GM10847 (cell line): ENCODE data around the gene ABL1.

Source experiments
- POLR2A ChIP-seq: IDR thresholded peaks from 2 replicates; pipeline ENCODE4 v1.6.1; 2011; ENCODE audit not compliant: insufficient read length; ENCODE audit errors: extremely low read depth

The ABL1 gene

DNA sequence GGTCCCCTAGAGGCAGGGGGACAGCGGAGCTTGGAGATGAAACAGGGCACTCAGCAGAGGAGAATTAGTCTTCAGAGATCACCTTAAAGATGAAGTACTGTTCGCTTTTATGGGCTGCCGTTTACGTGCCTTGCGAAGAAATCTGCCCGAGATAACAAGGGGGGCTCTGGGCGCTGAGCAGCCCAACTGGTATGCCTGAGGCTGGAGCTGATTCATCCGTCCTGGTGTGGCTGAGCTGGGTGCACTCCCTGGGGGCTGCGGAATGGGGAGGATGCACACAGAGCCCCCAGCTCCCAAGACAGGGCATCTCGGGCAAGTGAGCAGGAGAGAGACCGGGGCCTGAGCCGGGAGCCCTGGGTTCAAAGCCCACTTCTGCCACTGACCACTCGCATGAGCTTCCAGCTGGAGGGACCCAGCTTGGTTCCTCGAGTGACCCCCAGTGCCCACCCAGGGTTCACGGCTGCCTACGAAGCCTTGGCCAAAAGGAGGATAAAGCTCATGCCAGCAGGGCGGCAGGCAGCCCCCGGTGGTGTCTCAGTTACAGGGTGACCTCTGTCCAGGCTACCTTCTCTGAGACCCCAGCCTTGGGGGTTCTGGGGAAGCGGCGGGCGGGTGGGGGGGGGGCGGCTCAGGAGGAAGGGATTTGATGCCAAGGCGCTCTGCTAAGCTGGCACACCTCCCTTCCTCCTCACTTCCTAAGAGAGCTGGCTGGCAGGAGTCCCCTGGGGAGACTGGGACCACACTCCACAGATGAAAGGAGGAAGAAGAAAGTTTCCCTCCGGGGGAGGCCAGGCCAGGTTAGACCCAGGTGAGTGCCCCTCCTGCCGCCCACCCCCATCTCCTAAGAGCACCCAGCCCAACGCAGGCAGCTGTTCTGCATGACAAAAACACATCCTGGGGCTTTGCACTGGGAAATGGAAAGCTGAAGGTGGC lies 98.3 kb downstream of the ABL1 start:
- no peak for TF ChIP-seq POLR2A

DNA sequence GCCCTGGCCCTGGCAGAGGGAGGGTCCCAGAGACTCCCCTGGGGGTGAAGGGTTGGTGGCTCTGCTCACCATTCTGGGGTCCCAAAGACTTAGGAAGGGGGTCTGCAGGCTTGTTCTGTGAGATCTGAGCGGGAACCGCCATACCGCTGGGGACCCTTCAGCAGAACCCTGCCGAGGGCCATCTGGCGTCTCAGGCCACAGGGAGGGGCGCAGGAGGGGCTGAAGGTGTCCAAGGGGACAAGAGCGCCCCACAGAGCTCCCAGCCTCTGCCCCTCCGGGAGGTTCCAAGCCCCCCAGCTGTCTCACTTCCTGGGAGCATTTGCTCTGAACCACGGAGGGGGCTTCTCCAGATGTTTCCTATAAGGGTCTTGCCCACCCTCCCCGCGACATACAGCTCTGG lies 99.2 kb downstream of the ABL1 start:
- no peak for TF ChIP-seq POLR2A

DNA sequence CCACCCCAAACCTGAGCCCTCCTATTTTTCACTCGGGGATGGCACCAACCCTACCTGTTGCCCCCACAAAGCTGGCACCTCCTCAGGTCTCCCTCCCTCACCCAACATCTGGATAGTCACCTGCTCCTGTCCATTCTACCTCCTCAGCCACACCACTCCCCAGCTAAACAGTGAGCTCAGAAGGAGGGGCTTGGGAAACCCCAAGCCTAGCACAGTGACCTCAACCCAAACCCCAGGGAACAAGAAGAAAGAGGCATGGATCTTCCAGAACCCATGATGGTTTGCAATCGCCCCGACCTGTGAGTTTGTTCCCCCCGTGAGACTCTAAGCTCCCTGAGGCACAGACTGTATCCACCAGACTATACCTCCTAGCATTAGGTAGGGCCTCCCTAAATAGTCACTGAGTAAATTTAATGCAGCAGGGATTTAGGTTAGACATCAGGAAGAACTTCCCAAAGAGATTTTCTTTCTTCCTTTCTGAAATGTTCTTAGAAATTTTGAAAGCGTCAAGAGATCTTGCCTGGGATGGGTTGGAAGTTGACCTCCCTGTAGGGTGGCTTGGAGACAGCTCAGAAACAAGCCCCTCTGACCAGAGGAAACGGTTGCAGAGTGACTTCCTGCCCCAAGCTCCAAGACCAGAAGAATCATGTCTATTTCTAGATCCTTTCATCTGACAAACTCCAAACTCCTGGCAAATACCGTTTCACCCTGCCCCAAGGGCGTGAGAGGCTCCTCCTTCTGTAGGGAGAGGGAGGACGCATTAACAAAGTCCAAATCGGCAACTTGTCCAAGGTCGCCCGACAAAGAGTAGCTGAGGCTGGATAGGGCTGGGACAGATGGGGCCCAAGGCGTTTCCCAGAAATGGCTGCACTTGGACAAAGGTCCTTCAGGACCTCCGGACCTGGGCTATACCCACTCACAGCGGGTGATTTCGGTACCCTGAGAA lies 99.9 kb downstream of the ABL1 start:
- TF ChIP-seq POLR2A, result no peak

DNA sequence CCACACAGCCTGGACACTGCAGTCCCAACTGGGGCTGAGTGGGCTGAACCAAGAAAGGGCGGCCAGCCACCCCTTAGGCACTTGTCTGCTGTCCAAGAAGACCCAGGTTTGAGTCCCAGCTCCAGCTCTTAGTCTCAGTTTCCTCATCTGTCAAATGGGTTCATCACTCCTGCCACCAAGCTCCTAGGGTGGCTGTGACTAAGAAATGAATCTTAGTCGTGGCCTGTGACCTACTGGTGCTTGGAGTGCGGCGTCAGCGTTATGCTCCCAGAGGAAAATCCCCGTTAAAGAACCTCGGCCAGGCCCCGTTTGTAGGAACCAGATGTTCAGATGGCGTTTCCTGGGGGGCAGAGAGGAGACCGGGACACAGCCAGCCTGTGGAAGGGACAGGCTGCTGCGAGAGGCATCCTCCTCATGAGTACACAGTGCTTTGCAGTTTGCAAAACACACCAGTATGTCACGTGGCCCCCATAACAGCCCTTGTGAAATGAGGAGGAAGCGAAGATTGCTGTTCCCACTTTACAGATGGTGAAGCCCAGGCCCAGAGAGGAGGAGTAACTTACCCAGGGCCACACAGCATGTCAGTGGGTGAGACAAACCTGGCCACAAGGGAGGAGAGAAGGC lies 100.7 kb downstream of the ABL1 start:
- no peak for TF ChIP-seq POLR2A

DNA sequence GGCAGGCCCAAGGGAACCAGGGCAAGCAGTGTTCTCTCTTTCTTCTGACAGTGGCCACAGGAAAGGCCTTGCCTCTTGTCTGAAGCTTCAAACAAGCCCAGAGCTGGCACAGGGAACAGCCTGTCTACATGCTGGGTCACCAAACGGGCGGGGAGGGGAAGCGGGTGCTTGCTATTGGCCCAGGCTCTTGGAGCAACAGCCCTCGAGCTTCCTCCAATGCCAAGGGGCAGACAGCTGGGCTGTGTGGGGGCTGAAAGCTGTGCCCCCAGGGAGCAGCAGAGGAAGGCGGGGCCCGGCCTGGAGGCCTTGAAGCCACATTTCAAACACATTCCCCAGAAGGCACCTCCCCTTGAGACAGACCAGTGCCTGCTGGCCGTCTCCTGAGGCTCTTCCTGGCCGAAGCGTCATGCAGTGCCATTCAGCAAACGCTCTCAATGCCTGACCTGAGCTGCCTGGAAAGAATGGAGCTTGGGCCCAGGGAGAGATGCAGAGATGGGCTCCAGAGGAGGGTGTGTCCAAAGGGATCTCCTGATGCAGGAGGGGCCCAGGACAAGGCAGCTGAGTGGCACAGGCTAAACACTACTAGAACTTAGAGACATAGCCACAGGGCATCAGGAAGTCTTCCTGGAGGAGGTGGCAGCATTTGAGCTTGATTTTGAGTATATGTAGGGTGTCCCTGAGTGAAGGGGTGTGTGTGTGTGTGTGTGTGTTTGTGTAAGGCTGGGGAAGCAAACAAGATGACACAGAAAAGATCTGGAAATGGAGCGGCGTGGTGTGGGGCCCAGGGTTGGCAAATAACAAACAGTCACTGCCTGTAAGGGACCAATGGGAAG lies 101.4 kb downstream of the ABL1 start:
- no peak for TF ChIP-seq POLR2A
